GM23248 (cell line): Measurements from ENCODE around the gene NGB.
A peak's percentile ranks its signal among the peaks of the same experiment; 100 is the strongest.

Experiments used
- EZH2 ChIP-seq: fragments of 200-600 bp; sonication (generic); IDR thresholded peaks from 2 replicates; pipeline ENCODE4 v1.6.1; 2018; ENCODE audit warnings: antibody characterized with exemption, mild to moderate bottlenecking; ENCODE audit not compliant: insufficient read depth, poor library complexity, severe bottlenecking
- EZH2phosphoT487 ChIP-seq: fragments of 200-600 bp; sonication (generic); IDR thresholded peaks from 2 replicates; pipeline ENCODE4 v1.6.1; 2018; ENCODE audit warnings: antibody characterized with exemption, moderate library complexity, mild to moderate bottlenecking, low read depth; ENCODE audit not compliant: insufficient read depth

DNA sequence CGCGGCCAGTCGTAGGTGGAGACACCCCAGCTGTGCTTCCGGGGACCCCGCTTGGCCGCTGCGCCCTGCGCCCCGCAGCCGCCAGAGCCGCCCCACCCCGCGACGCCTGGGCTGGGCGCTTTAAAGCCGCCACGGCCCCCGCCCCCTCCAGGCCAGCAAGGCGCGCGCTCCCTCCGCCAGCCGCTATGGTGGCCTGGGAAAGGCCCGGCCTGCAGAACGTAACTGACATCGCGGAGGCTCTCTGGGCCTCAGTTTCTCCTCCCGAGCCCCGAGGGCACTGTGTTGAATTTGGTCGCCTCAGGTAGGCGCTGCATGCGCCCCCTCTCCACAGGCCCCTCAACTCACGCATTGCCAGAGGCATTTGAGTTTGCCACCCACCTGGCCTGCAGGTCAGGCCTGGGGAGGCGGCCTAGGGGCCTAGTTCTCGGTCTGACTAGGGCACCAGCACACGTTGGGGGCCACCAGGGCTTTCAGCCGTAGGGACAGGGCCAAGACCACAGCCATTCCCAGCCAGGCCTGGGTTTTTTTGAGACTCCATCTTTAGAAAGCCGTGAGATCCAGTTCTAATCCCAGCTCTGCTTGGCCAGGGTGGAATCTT lies at the start of gene NGB:
- peak; percentile 37 for TF ChIP-seq EZH2
- no peak for TF ChIP-seq EZH2phosphoT487
